H7 (cell line): ENCODE data around the gene EFCAB7. TPM values are rescaled to one million over a fixed set of nuclear protein-coding genes. Genes with fewer than 3 reads are reported as not detected.

Source experiments
- total RNA-seq: library from RNA; depleted of rRNA; stranded (reverse); fragments of >200 nt; shearing (Covaris generic); gene quantifications from 2 replicates; pipeline ENCODE4 v1.2.3, GENCODE V29; 2014; rRNA removed

Gene EFCAB7
- total RNA-seq, 1 experiment from 2014 or later, result 4.7 TPM

Other genes with a start within 250 kb of the EFCAB7 start
- gene FOXD3, start 201.0 kb upstream of the EFCAB7 start, total RNA-seq, result 41.1 and 41.2 TPM in 2 replicates
- gene ALG6, start 155.9 kb upstream of the EFCAB7 start, total RNA-seq, result 22.7 and 24.1 TPM in 2 replicates
- gene ITGB3BP, start 300 bp upstream of the EFCAB7 start, total RNA-seq, result 53.8 and 79.9 TPM in 2 replicates
- gene PGM1, start 69.9 kb downstream of the EFCAB7 start, total RNA-seq, result 170 and 234 TPM in 2 replicates